ENCODE results near the gene MRPS15.

GRCh38 chr1:36472656-36473055 lies 8.5 kb upstream of the MRPS15 start:
- no peak for TF ChIP-seq CTCF (conservative IDR thresholded peaks at IDR 0.05 in 1 of 2, IDR thresholded peaks at IDR 0.05 in 1 of 2; ENCODE audit: extremely low read depth in 1 of 2, insufficient read depth in 1 of 2, low read depth in 1 of 2, low read length in 2 of 2)
- TF ChIP-seq EZH2 (IDR thresholded peaks at IDR 0.05; ENCODE audit: borderline replicate concordance, low read length): no peak

All from mammary epithelial cell (primary cell).